H9 (cell line): ENCODE measurements around the gene CFH. TPM values are rescaled to one million over a fixed set of nuclear protein-coding genes. Genes with fewer than 3 reads are reported as not detected.

Experiments
- DNase-seq: peaks from one replicate; pipeline ENCODE4 v3.0.0-alpha.2; 2017
- H2AFZ ChIP-seq: one replicate; pipeline ENCODE4 v1.6.1; 2013; ENCODE audit warnings: mild to moderate bottlenecking, low read length, control low read depth, moderate library complexity
- H2AK5ac ChIP-seq: 2 replicates; pipeline ENCODE4 v1.6.1; 2013; ENCODE audit warnings: low read length, control low read depth, mixed read lengths; ENCODE audit not compliant: insufficient read length
- H2BK120ac ChIP-seq: one replicate; pipeline ENCODE4 v1.6.1; 2013; ENCODE audit warnings: low read depth, mild to moderate bottlenecking, low read length, control low read depth, inconsistent platforms; ENCODE audit not compliant: poor library complexity, severe bottlenecking
- H2BK12ac ChIP-seq: 2 replicates; pipeline ENCODE4 v1.6.1; 2013; ENCODE audit warnings: low read length, control low read depth, mixed read lengths, low read depth; ENCODE audit not compliant: insufficient read length
- H2BK15ac ChIP-seq: 2 replicates; pipeline ENCODE4 v1.6.1; 2013; ENCODE audit warnings: low read depth, low read length, control low read depth
- H2BK20ac ChIP-seq: one replicate; pipeline ENCODE4 v1.6.1; 2013; ENCODE audit warnings: low read depth, mild to moderate bottlenecking, low read length, control low read depth, inconsistent platforms; ENCODE audit not compliant: poor library complexity, severe bottlenecking
- H2BK5ac ChIP-seq: 2 replicates; pipeline ENCODE4 v1.6.1; 2013; ENCODE audit warnings: low read length, control low read depth, mixed read lengths; ENCODE audit not compliant: insufficient read length
- H3K14ac ChIP-seq: 2 replicates; pipeline ENCODE4 v1.6.1; 2013; ENCODE audit warnings: low read length, control low read depth; ENCODE audit not compliant: insufficient read depth
- H3K18ac ChIP-seq: 2 replicates; pipeline ENCODE4 v1.6.1; 2013; ENCODE audit warnings: low read depth, mild to moderate bottlenecking, mixed read lengths, low read length, control low read depth; ENCODE audit not compliant: insufficient read length
- H3K23ac ChIP-seq: 2 replicates; pipeline ENCODE4 v1.6.1; 2013; ENCODE audit warnings: low read length, control low read depth, mixed read lengths, low read depth; ENCODE audit not compliant: insufficient read length
- H3K23me2 ChIP-seq: 2 replicates; pipeline ENCODE4 v1.6.1; 2013; ENCODE audit warnings: low read depth, mild to moderate bottlenecking, mixed read lengths, low read length, control low read depth; ENCODE audit not compliant: insufficient read length, poor library complexity, severe bottlenecking
- H3K27ac ChIP-seq: 2 replicates; pipeline ENCODE4 v1.5.1; 2013; ENCODE audit warnings: low read length, control low read depth, mixed read lengths, low read depth; ENCODE audit not compliant: insufficient read length
- H3K27me3 ChIP-seq: 2 replicates; pipeline ENCODE4 v1.6.1; 2013; ENCODE audit warnings: low read length, control low read depth, inconsistent platforms; ENCODE audit not compliant: insufficient read depth
- H3K4ac ChIP-seq: 2 replicates; pipeline ENCODE4 v1.6.1; 2013; ENCODE audit warnings: low read depth, mild to moderate bottlenecking, control low read depth, inconsistent platforms, low read length, moderate library complexity
- H3K4me1 ChIP-seq: 2 replicates; pipeline ENCODE4 v1.6.1; 2013; ENCODE audit warnings: low read length, control low read depth, inconsistent platforms; ENCODE audit not compliant: insufficient read depth
- H3K4me2 ChIP-seq: 2 replicates; pipeline ENCODE4 v1.6.1; 2013; ENCODE audit warnings: low read length, control low read depth, mixed read lengths; ENCODE audit not compliant: insufficient read length, insufficient read depth
- H3K56ac ChIP-seq: 2 replicates; pipeline ENCODE4 v1.6.1; 2013; ENCODE audit warnings: low read depth, mild to moderate bottlenecking, mixed read lengths, low read length, control low read depth; ENCODE audit not compliant: insufficient read length
- H3K79me1 ChIP-seq: 2 replicates; pipeline ENCODE4 v1.6.1; 2013; ENCODE audit warnings: low read depth, mild to moderate bottlenecking, moderate library complexity, low read length, control low read depth, inconsistent platforms; ENCODE audit not compliant: insufficient read depth, poor library complexity, severe bottlenecking
- H3K79me2 ChIP-seq: 2 replicates; pipeline ENCODE4 v1.6.1; 2013; ENCODE audit warnings: low read length, control low read depth, inconsistent platforms; ENCODE audit not compliant: insufficient read depth
- H3K9ac ChIP-seq: 2 replicates; pipeline ENCODE4 v1.6.1; 2013; ENCODE audit warnings: low read length, control low read depth, mixed read lengths; ENCODE audit not compliant: insufficient read length; ENCODE audit errors: extremely low read depth
- H3K9me3 ChIP-seq: one replicate; pipeline ENCODE4 v1.6.1; 2013; ENCODE audit warnings: low read depth, low read length, inconsistent platforms; ENCODE audit not compliant: control insufficient read depth
- H3T11ph ChIP-seq: one replicate; pipeline ENCODE4 v1.6.1; 2013; ENCODE audit warnings: mild to moderate bottlenecking, low read length, control low read depth, inconsistent platforms
- H4K20me1 ChIP-seq: one replicate; pipeline ENCODE4 v1.6.1; 2013; ENCODE audit not compliant: control insufficient read depth, insufficient read length, insufficient read depth
- H4K5ac ChIP-seq: 2 replicates; pipeline ENCODE4 v1.6.1; 2013; ENCODE audit warnings: low read depth, mild to moderate bottlenecking, mixed read lengths, low read length, control low read depth; ENCODE audit not compliant: insufficient read length
- H4K8ac ChIP-seq: replicated peaks from 2 replicates; pipeline ENCODE4 v1.6.1; 2013; ENCODE audit warnings: low read length, control low read depth, mixed read lengths, low read depth; ENCODE audit not compliant: insufficient read length
- H4K91ac ChIP-seq: 2 replicates; pipeline ENCODE4 v1.6.1; 2013; ENCODE audit warnings: low read depth, mild to moderate bottlenecking, moderate library complexity, mixed read lengths, low read length, control low read depth; ENCODE audit not compliant: insufficient read length
- H3K27ac Mint-ChIP-seq, 3 experiments: 2 replicates in 2 of 3; 3 replicates in 1 of 3; pipeline ENCODE4 v1.8.0; 2020 to 2021; ENCODE audit warnings: mixed read lengths in 3 of 3, mild to moderate bottlenecking in 1 of 3, moderate library complexity in 1 of 3
- H3K27me3 Mint-ChIP-seq: 2 replicates; pipeline ENCODE4 v1.8.0; 2021; ENCODE audit warnings: low read depth, mild to moderate bottlenecking, moderate library complexity, mixed read lengths
- H3K36me3 Mint-ChIP-seq, 3 experiments: 2 replicates in 2 of 3; 3 replicates in 1 of 3; pipeline ENCODE4 v1.8.0; 2020 to 2021; ENCODE audit warnings: low read depth in 3 of 3, mixed read lengths in 3 of 3; ENCODE audit not compliant: insufficient read depth in 1 of 3
- H3K4me1 Mint-ChIP-seq, 2 experiments: 2 replicates each; pipeline ENCODE4 v1.8.0; 2020; ENCODE audit warnings: mixed read lengths in 2 of 2
- H3K4me3 Mint-ChIP-seq, 2 experiments: 2 replicates in 1 of 2; 3 replicates in 1 of 2; pipeline ENCODE4 v1.8.0; 2020 to 2021; ENCODE audit warnings: mild to moderate bottlenecking in 2 of 2, mixed read lengths in 2 of 2, moderate library complexity in 1 of 2
- H3K9me3 Mint-ChIP-seq, 2 experiments: 2 replicates in 1 of 2; 3 replicates in 1 of 2; pipeline ENCODE4 v1.8.0; 2020; ENCODE audit warnings: mild to moderate bottlenecking in 2 of 2, mixed read lengths in 2 of 2, moderate library complexity in 1 of 2
- WGBS: extraction: QIAGEN DNeasy Blood & Tissue Kit; methylation state at CpG from one replicate; pipeline ENCODE4 v1.1.7; 2013; ENCODE audit warnings: missing lambda C conversion rate, low lambda C conversion rate, mixed read lengths; ENCODE audit not compliant: insufficient read length; ENCODE audit errors: extremely low coverage; 5-methylcytosine and 5-hydroxymethylcytosine counted together
- total RNA-seq: library from RNA; stranded (reverse); gene quantifications from 2 replicates; pipeline ENCODE4 v1.2.1, GENCODE V29; 2021
- TF ChIP-seq, protein P1 (sequence below): fragments of 200-600 bp; sonication (generic); conservative IDR thresholded peaks from 3 replicates; pipeline ENCODE4 v1.8.0; 2021; ENCODE audit warnings: antibody characterized with exemption, mild to moderate bottlenecking

CFH gene
- total RNA-seq, 1 experiment from 2014 or later: not detected

- Histone ChIP-seq H3K4ac (no peak overlapping the region), H4K5ac (no peak overlapping the region), H3K23ac (no peak overlapping the region), H3K4me2 (no peak overlapping the region), H3K79me1 (no peaks in the 10 kb centered on the region), H2AFZ (no peak overlapping the region), H2BK12ac (no peak overlapping the region), H3K14ac (no peak overlapping the region), H3K27ac (no peak overlapping the region), H3K9me3 (no peaks in the 10 kb centered on the region), H3K79me2 (no peaks in the 10 kb centered on the region), H3T11ph (no peak overlapping the region), H2BK15ac (no peak overlapping the region), H4K8ac (no peak overlapping the region), H4K91ac (no peak overlapping the region), H4K20me1 (no peaks in the 10 kb centered on the region), H3K56ac (no peak overlapping the region), H3K4me1 (no peaks in the 10 kb centered on the region), H3K27me3 (no peaks in the 10 kb centered on the region), H2AK5ac (no peak overlapping the region), H2BK120ac (no peak overlapping the region), H3K23me2 (no peaks in the 10 kb centered on the region), H2BK5ac (no peak overlapping the region), H3K18ac (no peak overlapping the region), H3K9ac (no peak overlapping the region), H2BK20ac (no peak overlapping the region)
- Mint-ChIP-seq H3K4me1 (no peaks in the 10 kb centered on the region), H3K9me3 (no peaks in the 10 kb centered on the region), H3K4me3 (no peak overlapping the region), H3K27me3 (no peaks in the 10 kb centered on the region), H3K36me3 (no peaks in the 10 kb centered on the region), H3K27ac (no peak overlapping the region)
- no CpG with 5 or more reads among the region's 1 CpG for WGBS
- no peak for DNase-seq
- TF ChIP-seq, protein P1, sequence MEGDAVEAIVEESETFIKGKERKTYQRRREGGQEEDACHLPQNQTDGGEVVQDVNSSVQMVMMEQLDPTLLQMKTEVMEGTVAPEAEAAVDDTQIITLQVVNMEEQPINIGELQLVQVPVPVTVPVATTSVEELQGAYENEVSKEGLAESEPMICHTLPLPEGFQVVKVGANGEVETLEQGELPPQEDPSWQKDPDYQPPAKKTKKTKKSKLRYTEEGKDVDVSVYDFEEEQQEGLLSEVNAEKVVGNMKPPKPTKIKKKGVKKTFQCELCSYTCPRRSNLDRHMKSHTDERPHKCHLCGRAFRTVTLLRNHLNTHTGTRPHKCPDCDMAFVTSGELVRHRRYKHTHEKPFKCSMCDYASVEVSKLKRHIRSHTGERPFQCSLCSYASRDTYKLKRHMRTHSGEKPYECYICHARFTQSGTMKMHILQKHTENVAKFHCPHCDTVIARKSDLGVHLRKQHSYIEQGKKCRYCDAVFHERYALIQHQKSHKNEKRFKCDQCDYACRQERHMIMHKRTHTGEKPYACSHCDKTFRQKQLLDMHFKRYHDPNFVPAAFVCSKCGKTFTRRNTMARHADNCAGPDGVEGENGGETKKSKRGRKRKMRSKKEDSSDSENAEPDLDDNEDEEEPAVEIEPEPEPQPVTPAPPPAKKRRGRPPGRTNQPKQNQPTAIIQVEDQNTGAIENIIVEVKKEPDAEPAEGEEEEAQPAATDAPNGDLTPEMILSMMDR: no peak
Observed at GRCh38 chr1:196640976-196641375, 10.9 kb upstream of the CFH start.
